C4-2B (cell line): ENCODE results near the gene COA3.

Experiments used
- CTCF ChIP-seq: fragments of 450-650 bp; conservative IDR thresholded peaks from 2 replicates; pipeline ENCODE4 v1.5.1; 2017; ENCODE audit warnings: mild to moderate bottlenecking
- ZFX ChIP-seq: fragments of 450-650 bp; IDR thresholded peaks from 2 replicates; pipeline ENCODE4 v1.6.1; 2017

GRCh38 chr17:42783062-42783790, 15.3 kb downstream of the COA3 start:
- TF ChIP-seq CTCF = no peak
- TF ChIP-seq ZFX = no peak
